Inflammatory macrophage (primary cell): ENCODE data around the gene GOLT1A.
A peak's percentile ranks its signal among the peaks of the same experiment; 100 is the strongest.

Source experiments
- DNase-seq, 2 donors: peaks; one replicate each; pipeline ENCODE4 v3.0.0-alpha.2; 2020 to 2022

The GOLT1A gene

GRCh38 chr1:204217648-204218000, 3.8 kb upstream of the GOLT1A start:
- DNase-seq: no peak

GRCh38 chr1:204216880-204217647, 3.3 kb upstream of the GOLT1A start:
- DNase-seq: no peak

- DNase-seq: no peak
Measured at GRCh38 chr1:204216236-204216635, 2.4 kb upstream of the GOLT1A start.

GRCh38 chr1:204212715-204213114, 1.1 kb downstream of the GOLT1A start:
- no peak for DNase-seq

- no peak for DNase-seq
Measured at GRCh38 chr1:204211046-204211445, 2.7 kb downstream of the GOLT1A start.

GRCh38 chr1:204207136-204207616, 6.6 kb downstream of the GOLT1A start:
- peak; percentile 23 to 52 for DNase-seq

- peak in 1 of 2 donors; percentile 13 for DNase-seq
Measured at GRCh38 chr1:204206121-204206520, 7.7 kb downstream of the GOLT1A start.

- DNase-seq: no peak
Measured at GRCh38 chr1:204205486-204205885, 8.3 kb downstream of the GOLT1A start.

- no peak for DNase-seq
Measured at GRCh38 chr1:204204944-204205343, 8.8 kb downstream of the GOLT1A start.

GRCh38 chr1:204203206-204203767, 10.5 kb downstream of the GOLT1A start:
- no peak for DNase-seq

GRCh38 chr1:204202481-204202880, 11.3 kb downstream of the GOLT1A start:
- no peak for DNase-seq

GRCh38 chr1:204201348-204202040, 12.3 kb downstream of the GOLT1A start:
- no peak for DNase-seq

GRCh38 chr1:204199579-204199978, 14.2 kb downstream of the GOLT1A start:
- DNase-seq: no peak

- DNase-seq: no peak
Measured at GRCh38 chr1:204198348-204199340, 15.1 kb downstream of the GOLT1A start.

- DNase-seq: no peak
Measured at GRCh38 chr1:204197068-204197467, 16.7 kb downstream of the GOLT1A start.

GRCh38 chr1:204196068-204196795, 17.6 kb downstream of the GOLT1A start, which contains the start of gene KISS1:
KISS1 (minus strand) TSS chr1:204196491; CDS start chr1:204192876, 3,615 bp downstream.
- no peak for DNase-seq

GRCh38 chr1:204194771-204195170, 19.0 kb downstream of the GOLT1A start:
- no peak for DNase-seq

- DNase-seq: no peak
Measured at GRCh38 chr1:204194080-204194479, 19.7 kb downstream of the GOLT1A start.

GRCh38 chr1:204192589-204193352, 21.0 kb downstream of the GOLT1A start:
- no peak for DNase-seq

GRCh38 chr1:204192046-204192445, 21.7 kb downstream of the GOLT1A start:
- no peak for DNase-seq

GRCh38 chr1:204191456-204191855, 22.3 kb downstream of the GOLT1A start:
- no peak for DNase-seq
